GM21723 (cell line): ENCODE results near the gene SLC2A4RG.

Experiments used
- ATAC-seq: cut with Tn5 transposase; IDR thresholded peaks from one replicate; pipeline ENCODE4 v1.9.1; 2021; ENCODE audit warnings: mild to moderate bottlenecking, moderate library complexity; ENCODE audit not compliant: unreplicated experiment

SLC2A4RG gene

GRCh38 chr20:63738687-63739129, 868 bp upstream of the SLC2A4RG start:
- no peak for ATAC-seq

GRCh38 chr20:63740070-63740626, 572 bp downstream of the SLC2A4RG start:
- no peak for ATAC-seq

GRCh38 chr20:63740627-63741353, 1.2 kb downstream of the SLC2A4RG start:
- no peak for ATAC-seq

DNA sequence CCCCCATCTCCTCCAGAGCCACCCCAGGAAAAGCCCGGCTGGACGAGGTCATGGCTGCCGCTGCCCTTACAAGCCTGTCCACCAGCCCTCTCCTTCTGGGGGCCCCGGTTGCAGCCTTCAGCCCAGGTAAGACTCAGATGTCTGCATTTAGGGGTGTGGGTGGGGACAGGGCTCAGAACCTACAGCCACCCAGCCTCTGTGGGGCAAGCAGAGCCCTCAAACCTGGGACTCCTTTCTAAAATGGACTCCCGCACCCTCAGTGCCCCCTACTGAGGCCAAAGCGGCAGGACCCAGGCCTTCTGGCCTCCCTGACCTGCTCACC, 1.7 kb downstream of the SLC2A4RG start:
- no peak for ATAC-seq

DNA sequence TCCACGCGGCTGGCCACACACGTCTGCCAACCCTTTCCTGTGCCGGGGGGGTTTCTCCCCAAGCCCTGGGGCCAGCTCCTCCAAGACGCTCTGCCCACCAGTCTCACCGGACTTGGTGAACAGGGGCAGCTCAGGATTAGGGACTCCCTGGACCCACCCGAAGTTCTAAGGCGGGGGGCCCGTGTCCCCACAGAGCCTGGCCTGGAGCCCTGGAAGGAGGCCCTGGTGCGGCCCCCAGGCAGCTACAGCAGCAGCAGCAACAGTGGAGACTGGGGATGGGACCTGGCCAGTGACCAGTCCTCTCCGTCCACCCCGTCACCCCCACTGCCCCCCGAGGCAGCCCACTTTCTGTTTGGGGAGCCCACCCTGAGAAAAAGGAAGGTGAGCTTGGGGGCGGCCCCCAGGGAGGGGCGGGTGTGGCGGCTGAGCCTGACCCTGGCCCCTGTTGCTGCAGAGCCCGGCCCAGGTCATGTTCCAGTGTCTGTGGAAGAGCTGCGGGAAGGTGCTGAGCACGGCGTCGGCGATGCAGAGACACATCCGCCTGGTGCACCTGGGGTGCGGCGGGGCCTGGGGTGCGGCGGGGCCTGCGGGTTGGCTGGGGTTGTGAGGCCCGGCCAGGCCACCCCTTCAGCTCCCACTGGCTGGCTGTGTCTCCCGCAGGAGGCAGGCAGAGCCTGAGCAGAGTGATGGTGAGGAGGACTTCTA, 2.3 kb downstream of the SLC2A4RG start:
- ATAC-seq = no peak

GRCh38 chr20:63742381-63743024, 2.9 kb downstream of the SLC2A4RG start:
- no peak for ATAC-seq

- ATAC-seq = no peak
Observed at GRCh38 chr20:63743210-63743970, 3.8 kb downstream of the SLC2A4RG start.

- no peak for ATAC-seq
Observed at GRCh38 chr20:63744158-63744557, 4.6 kb downstream of the SLC2A4RG start.

GRCh38 chr20:63744574-63745423, 5.2 kb downstream of the SLC2A4RG start:
- no peak for ATAC-seq

- no peak for ATAC-seq
Observed at GRCh38 chr20:63745424-63745805, 5.8 kb downstream of the SLC2A4RG start.

DNA sequence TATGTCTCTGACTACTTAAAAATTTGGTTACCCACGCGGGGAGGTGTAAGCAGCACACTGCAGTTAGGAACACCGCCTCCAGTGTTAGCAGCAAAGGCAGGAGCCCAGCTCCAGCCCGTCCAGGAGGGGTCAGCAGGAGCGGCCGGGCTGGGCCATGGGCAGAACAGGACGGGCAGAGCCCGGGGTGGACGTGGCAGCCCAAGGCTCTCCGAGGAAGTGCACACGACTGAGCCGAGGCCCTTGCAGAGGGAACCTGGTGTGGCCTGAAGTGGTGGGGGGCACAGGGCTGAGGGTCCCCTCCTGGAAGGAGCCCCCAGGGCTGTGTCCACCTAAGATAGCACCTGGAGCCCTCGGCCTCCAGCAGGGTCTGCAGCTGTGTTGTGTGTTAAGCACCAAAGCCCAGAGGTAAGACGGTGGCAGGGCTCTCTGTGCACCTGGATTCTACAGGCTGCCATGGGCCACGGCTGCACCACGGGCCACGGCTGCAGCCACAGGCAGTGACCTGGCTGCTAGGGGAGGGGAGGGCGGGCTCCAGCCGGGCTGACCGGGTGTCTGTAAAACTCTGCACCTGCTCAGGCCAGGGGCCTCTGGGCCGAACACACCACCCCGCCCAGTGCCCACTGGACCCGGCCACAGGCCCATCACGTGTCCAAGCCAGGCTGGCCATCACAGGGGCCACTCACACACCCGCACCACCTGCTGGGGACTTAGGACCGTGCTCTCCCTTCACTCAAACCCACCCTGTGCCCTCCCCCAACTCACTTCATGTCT, 6.6 kb downstream of the SLC2A4RG start:
- no peak for ATAC-seq

DNA sequence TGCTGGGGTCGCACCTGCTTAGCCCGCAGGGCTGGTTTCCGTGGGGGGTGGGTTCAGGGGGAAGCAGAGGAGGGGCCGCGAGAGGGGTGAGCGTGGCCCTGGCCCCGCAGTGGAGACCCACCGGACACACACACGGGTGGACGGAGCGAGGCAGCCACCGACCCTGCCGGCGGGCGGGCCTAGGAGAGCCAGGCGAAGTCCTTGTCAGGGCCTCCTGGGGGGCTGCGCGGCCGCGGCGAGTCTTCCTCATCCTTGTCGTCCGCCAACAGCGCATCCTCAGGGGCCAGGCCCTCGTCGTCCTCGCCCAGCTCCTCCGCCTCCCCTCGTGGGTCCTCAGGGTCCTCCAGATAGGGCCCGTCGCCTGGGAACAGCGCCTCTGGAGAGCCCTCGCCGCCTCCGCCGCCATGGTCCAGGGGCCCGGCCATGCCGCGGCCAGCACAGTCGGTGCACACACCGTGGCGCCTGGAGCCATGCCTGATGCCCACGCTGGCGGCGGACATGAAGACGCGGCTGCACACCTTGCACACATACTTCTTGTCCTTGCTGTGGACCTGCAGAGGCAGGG, 7.3 kb downstream of the SLC2A4RG start:
- ATAC-seq = no peak

DNA sequence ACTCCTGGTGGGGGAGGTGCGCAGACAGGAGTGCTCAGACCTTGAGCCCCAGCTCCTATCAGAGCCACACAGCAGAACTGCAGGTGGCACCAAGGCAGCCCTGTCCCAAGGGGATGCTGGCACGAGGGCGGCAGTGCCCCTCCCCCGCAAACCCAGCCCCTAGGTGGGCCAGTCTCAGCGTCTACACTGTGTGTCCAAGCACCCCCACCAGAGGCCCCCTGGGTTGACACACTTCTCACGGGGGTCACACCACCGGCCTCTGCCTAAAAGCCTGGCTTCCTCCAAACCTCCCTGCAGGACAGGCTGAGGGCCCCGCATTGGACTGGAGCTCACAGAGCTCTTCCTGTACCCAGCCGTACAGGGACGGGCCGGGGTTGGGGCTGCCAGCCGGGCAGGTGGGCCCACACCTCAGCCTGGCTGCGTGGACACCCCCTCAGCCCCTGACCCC, 8.1 kb downstream of the SLC2A4RG start:
- no peak for ATAC-seq

DNA sequence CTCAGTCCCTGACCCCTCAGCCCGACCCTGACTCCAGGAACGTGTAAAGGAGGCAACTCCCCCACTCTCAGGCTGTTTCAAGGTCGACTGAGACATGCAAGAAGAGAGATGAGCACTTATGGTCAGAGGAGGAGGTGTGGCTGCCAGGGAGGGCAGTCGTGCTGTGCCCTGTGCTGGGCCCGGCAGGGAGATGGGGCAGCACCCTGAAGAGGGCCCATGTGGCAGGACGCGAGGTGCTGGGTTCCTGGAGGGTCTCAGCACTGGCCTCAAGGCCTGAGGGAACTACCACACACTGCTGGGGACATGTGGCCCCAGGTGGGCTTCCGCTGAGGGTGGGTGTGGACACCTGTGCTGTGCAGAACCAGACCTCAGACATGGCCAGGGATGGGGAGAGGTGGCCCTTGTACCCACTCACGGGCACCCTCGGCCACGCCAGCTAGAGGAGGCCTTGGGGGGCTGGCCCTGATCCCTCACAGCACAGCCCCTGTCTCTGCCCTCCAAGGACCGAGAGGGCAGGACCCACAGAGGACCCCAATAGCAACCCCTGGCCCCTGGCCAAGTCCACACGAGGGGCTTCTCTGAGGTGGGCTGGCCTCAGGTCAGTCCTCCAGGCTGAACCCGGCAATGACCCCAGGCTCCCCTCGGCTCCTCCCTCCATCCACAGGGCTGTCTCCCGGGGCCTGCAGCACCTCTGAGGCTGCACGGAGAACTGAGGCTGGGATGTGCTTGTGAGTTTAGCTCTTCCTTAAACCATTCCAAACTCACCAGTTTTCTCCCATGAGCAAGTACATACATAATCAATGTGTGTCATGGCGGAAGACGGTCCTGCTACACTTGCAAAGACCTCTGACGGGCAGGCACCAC, 8.7 kb downstream of the SLC2A4RG start:
- no peak for ATAC-seq

DNA sequence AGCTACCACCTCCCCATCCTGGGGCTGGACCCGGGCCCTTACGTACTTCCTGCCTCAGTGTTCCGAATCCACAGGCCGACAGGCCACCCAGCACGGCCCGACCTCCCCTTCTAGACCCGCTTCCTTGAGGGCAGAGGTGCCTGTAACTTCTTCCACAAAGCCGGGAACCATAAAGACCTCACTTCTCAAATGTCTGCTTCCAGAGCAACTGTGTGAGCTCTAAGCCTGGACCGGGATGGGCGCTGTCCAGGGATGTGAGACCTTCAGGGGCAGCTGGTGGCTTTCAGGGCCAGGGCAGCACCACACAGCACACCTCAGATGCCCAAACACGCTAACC, 9.3 kb downstream of the SLC2A4RG start:
- no peak for ATAC-seq

DNA sequence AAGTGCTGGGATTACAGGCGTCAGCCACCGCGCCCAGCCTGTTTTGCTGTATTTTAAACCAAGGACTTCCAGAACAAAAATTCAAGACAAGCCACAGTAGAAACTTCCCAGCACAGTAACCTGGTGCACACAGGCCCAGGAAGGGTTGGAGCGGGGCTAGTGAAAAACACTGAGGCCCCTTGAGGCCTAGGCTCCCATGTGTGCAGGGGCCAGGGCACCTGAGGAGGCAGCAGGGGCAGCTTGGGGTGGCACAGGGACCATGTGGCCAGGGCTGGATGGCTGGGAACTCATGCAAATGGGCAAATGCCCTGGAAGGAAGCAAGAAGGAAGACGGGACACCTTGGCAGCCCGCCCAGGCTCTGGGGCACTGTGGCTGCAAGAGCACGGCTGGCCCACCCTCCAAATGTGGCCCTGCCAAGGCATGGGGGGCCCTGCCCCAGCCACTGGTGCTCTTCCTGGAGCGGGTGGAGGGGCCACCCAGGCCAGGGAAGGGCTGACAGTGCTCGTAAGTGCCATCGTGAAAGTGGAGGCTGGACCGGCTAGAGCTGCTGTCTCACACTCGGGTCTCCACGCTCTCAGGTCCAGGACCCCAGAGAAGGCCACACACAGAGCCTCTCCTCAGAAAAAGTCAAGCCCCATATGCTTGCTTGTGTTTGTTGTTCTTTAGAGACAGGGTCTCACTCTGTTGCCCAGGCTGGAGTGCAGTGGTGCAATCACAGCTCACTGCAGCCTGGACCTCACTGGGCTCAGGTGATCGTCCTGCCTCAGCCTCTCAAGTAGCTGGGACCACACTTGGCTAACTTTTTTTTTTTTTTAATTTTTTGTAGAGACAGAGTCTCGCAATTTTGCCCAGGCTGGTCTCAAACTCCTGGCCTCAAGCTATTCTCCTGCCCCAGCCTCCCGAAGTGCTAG, 10.3 kb downstream of the SLC2A4RG start:
- ATAC-seq = no peak

DNA sequence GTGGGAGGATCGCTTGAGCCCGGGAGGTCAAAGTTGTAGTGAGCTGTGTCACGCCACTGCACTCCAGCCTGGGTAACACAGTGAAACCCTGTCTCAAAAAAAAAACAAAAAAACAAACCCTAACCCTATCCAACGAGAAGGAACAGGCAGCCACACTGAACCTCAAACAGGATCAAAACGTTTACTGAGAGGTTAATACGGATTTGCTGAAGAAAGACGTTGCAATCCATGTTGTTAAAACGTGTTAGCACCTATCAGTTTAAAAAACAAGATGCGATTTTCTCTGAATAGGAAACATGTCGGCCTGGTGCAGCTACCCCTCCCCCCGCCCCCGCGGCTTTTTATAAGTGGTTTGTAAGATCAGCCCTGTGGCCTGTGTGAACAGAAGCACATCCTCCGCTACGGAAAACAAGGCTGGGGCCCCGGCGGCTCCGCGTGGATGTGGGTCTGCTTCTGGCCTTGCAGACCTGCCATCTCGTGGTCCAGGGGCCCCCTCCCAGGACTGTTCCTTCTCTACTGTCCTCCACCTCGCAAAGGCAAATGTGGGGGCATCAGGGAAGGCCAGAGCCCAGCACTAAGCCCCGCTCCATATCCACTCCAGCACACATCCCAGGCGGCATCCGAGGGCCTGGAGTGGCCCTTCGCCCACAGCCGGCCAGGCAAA, 11.4 kb downstream of the SLC2A4RG start:
- no peak for ATAC-seq
